ENCODE data around the gene PRSS3. TPM values are rescaled to one million over a fixed set of nuclear protein-coding genes. Genes with fewer than 3 reads are reported as not detected.
"Not testable (repeated sequence)": the region's sequence is repeated elsewhere in the genome, so short reads cannot be mapped to it uniquely, and the experiment has no call there.

PRSS3 gene
- total RNA-seq, 4 donors from 2014 or later: 37.1 to 84.0 (median 52.1) TPM

DNA sequence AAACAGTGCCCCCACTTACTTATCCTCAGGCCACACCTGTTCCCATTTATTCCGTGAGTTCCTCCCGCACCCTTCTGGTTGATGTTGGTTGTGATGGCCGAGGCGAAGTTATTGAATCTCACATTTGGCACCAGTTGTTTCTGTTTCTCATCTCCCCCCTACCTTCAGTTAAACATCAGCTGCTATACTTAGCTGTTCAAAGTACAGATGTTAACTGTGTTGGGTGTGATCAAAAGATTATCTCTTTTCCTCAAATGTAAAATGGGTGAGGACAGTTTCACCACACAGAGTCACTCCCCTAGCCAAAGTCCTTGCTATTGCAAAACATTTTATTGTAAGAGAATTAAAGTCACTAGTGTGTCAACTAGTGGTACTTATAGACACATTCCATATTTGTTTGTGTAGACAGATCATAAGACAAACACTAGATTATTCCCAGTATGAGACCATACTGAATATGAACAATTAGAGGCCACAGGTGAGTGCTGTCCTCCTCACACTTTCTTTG is 43.2 kb upstream of the PRSS3 start:
- 31 to 45% methylated on average over 4 of the region's 4 CpGs for WGBS, 2 donors
- intact Hi-C loops (cut with DNase I; ENCODE audit: low total_unique reads): no loop called here
- no peak overlapping the region for H3K4me3 ChIP-seq (ENCODE audit: low read depth, poor library complexity, severe bottlenecking)
- DNase-seq (ENCODE audit: low spot score in 2 of 2): no peak
- TF ChIP-seq POLR2A (IDR thresholded peaks at IDR 0.05): no peak
- TF ChIP-seq, protein P1, sequence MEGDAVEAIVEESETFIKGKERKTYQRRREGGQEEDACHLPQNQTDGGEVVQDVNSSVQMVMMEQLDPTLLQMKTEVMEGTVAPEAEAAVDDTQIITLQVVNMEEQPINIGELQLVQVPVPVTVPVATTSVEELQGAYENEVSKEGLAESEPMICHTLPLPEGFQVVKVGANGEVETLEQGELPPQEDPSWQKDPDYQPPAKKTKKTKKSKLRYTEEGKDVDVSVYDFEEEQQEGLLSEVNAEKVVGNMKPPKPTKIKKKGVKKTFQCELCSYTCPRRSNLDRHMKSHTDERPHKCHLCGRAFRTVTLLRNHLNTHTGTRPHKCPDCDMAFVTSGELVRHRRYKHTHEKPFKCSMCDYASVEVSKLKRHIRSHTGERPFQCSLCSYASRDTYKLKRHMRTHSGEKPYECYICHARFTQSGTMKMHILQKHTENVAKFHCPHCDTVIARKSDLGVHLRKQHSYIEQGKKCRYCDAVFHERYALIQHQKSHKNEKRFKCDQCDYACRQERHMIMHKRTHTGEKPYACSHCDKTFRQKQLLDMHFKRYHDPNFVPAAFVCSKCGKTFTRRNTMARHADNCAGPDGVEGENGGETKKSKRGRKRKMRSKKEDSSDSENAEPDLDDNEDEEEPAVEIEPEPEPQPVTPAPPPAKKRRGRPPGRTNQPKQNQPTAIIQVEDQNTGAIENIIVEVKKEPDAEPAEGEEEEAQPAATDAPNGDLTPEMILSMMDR (IDR thresholded peaks at IDR 0.05): no peak

DNA sequence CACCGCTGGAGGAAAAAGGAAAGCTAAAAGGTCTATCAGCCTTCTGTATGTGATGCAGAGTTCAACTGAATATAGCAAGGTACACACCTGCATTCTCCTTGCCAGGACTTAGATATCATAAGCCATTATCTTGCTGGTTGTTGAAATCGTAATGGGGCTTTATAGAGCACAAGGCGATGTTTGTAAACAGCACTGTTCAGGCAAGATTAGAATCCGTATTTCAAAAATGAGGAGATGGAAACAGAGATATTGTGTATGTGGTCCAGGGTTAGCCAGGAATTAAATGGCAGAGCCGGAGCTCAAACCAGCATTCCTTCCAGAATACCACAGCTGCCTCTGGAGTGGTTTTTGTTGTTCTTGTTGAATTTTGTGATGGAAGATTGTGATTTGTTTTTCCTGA is 42.6 kb upstream of the PRSS3 start:
- H3K4me3 ChIP-seq (ENCODE audit: low read depth, poor library complexity, severe bottlenecking); DNase-seq (ENCODE audit: low spot score in 2 of 2); intact Hi-C loops (cut with DNase I; ENCODE audit: low total_unique reads): not testable (repeated sequence)
- WGBS, 2 donors: 61 to 62% methylated on average over 5 of the region's 5 CpGs

DNA sequence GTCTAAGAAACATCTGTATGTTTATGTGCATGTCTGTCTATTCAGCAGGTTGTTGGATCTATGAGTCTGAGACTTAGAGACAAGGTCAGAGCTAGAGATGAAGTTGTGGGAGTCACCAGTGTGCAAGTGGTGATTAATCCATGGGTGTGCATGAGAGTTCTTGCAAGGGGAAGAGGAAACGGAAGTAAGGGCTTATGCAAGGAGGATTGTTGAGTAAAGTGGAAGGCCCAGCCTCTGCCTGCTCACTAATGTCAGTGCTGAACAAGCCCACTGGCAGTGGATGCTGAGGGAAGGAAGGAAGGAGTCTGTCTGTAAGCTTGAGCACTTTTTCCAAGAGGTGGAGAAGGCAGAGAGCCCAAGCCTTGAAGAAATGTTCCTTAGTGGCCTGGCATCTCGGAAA is 35.7 kb upstream of the PRSS3 start:
- intact Hi-C loops (cut with DNase I; ENCODE audit: low total_unique reads); DNase-seq (ENCODE audit: low spot score in 2 of 2); H3K4me3 ChIP-seq (ENCODE audit: low read depth, poor library complexity, severe bottlenecking): not testable (repeated sequence)
- 70 to 83% methylated on average over 2 of the region's 2 CpGs for WGBS, 2 donors

DNA sequence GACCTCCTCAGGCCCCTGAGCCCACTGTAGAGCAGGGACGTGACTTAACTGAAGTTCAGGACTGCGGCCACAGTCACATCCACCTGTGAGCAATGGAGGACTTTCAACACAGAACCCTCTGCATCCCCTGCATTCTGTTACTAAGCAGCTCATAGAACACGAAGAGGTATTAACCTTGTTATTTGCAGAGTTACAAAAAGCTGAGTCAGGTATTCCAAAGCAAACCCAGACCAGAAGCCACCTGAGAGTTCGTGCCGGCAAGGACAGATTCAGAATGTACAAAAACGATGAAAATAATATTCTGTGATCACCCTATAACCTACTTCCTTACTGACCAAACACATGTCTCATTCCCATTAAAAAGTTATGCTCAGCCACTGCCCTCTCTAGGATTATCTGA is 33.0 kb upstream of the PRSS3 start:
- 84 to 89% methylated on average over 6 of the region's 6 CpGs for WGBS, 2 donors
- intact Hi-C loops (cut with DNase I; ENCODE audit: low total_unique reads): no loop called here
- TF ChIP-seq, protein P1 (IDR thresholded peaks at IDR 0.05): no peak
- no peak for TF ChIP-seq POLR2A (IDR thresholded peaks at IDR 0.05)
- no peak for DNase-seq (ENCODE audit: low spot score in 2 of 2)
- H3K4me3 ChIP-seq (ENCODE audit: low read depth, poor library complexity, severe bottlenecking): no peak overlapping the region

DNA sequence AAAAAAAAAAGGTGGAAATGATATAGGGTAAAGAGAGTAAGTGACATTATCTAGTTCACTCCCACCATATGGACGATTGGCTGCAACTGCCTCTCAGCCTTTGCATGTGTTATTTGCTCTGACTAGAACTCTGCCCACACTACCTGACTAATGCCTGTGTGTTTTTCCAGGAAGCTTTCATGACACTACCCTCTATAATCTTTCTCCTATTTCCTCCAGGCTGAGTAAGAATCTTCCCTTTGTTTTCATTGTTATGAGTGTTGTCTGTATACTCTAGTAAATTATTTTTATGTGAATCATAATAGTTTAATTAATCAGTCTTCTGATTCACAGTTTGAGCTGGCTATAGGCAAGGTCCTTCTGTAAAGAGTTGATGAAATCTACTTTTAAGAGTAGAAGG is 31.7 kb upstream of the PRSS3 start:
- DNase-seq (ENCODE audit: low spot score in 2 of 2); intact Hi-C loops (cut with DNase I; ENCODE audit: low total_unique reads); H3K4me3 ChIP-seq (ENCODE audit: low read depth, poor library complexity, severe bottlenecking): not testable (repeated sequence)
- WGBS, 2 donors: 52 to 56% methylated on average over 1 of the region's 1 CpG

DNA sequence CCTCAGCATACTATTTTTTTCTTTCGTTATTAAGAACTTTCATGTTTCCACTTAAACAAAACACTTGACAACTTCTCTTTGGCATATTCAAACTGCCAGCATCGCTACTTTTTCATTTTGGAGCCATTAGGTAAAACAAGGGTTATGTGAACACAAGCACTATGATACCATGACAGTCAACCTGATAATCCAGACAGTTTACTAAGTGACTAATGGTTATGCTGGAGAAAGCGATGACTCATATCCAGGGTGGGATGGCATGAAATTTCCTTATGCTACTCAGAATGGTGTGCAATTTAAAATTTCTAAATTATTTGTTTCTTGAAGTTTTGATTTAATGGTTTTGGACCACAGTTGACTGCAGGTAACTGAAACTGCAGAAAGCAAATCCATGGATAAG is 29.9 kb upstream of the PRSS3 start:
- intact Hi-C loops (cut with DNase I; ENCODE audit: low total_unique reads): no loop called here
- H3K4me3 ChIP-seq (ENCODE audit: low read depth, poor library complexity, severe bottlenecking): no peak overlapping the region
- TF ChIP-seq, protein P1 (IDR thresholded peaks at IDR 0.05): no peak
- TF ChIP-seq POLR2A (IDR thresholded peaks at IDR 0.05): no peak
- WGBS, 2 donors: 72 to 85% methylated on average over 3 of the region's 3 CpGs
- no peak for DNase-seq (ENCODE audit: low spot score in 2 of 2)

DNA sequence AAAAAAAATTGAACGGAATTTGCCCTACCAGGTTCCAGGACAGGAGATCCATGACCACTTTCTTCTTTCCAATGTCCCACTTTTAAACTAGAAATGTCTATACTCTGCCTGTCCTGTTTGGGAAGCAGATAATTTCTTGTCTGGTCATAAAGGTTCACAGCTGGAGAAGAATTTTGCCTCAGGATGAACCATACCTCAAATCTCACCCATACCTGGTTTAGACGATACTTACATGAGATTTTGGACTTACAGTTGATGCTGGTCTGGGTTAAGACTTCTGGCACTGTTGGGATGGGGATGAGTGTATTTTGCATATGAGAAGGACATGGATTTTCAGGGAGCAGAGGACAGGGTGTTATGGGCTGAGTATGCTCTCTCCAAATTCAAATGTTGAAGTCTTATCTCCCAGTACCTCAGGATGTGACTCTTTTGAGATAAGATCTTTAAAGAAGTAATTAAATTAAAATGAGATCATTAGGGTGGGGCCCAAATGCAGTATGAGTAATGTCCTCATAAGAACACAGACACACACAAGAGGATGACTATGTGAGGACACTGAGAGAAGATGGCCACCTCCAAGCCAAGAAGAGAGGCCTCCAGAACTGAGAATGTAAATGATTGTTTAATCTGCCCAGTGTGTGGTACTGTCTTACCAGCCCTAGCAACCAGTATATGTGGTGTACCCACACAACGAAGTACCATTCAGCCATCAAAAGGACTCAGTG is 25.0 kb upstream of the PRSS3 start:
- 47 to 61% methylated on average over 3 of the region's 3 CpGs for WGBS, 2 donors
- DNase-seq (ENCODE audit: low spot score in 2 of 2); H3K4me3 ChIP-seq (ENCODE audit: low read depth, poor library complexity, severe bottlenecking); intact Hi-C loops (cut with DNase I; ENCODE audit: low total_unique reads): not testable (repeated sequence)

DNA sequence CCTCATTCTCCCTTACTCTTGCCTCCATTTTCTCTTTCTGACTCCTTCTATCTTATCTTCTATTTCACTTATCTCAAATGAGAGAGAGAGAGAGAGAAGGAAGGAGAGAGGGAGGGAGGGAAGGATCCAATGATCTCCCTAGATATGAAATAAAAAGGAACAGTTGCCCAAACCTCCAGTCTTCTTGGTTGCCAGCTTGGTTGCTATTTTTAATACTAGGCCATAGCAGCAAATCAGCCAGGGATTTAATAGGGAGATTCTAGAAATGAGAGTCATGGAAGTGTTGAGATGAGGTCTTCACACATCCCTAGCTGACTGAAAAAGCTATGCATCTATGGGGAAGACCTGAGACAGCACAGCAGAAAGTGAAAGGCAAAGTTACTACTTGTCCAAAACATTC is 22.2 kb upstream of the PRSS3 start:
- intact Hi-C loops (cut with DNase I; ENCODE audit: low total_unique reads); H3K4me3 ChIP-seq (ENCODE audit: low read depth, poor library complexity, severe bottlenecking); DNase-seq (ENCODE audit: low spot score in 2 of 2): not testable (repeated sequence)

DNA sequence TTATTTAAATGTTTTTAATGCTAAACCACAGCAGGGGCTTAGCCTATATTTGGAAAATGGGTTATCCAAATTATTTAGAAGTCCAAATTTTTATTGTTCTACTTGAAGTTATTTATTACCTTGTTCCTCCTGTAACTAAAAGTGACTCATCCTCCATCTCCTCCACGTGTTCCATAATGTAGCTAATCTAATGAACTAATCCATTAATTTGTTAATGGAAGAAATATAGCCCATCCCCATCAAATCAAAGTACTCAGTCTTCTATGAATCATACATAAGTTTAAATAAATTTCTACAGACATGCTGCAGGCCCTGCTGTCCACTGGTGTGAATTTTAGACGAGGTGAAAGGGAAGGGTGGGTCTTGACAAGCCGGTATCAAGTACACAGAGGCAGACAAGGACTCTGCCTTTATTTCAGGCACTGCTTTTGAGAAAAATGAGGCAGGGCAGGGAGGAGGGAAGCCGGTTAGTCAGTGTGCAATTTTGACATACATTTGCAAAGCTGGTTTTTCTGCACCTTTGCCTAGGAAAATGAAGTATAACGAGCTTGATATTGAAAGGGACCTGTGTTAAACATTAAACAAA is 21.2 kb upstream of the PRSS3 start:
- intact Hi-C loops (cut with DNase I; ENCODE audit: low total_unique reads); DNase-seq (ENCODE audit: low spot score in 2 of 2); H3K4me3 ChIP-seq (ENCODE audit: low read depth, poor library complexity, severe bottlenecking): not testable (repeated sequence)
- WGBS, 2 donors: 39% methylated on average over 5 of the region's 5 CpGs
